ENCODE results near the gene MAP4K4.

Gene MAP4K4

GRCh38 chr2:101794141-101794540 lies 96.6 kb downstream of the MAP4K4 start:
- Histone ChIP-seq H3K36me3 (replicated peaks) (peaks cover 5% of the 10 kb centered on the region), H3K4me3 (ENCODE audit: low read depth, low read length) (no peak overlapping the region), H3K27me3 (replicated peaks) (no peaks in the 10 kb centered on the region), H3K27ac (no peak overlapping the region)
- DNase-seq, result no peak
- in situ Hi-C loops (cut with HindIII; ENCODE audit: low pct_ligation_motif_present, low sequenced_read_pairs), result no loop called here
- no peak for TF ChIP-seq CTCF (IDR thresholded peaks at IDR 0.05; ENCODE audit: low read depth, low read length, missing control alignments)

GRCh38 chr2:101795033-101795432 lies 97.5 kb downstream of the MAP4K4 start:
- H3K27me3 ChIP-seq (replicated peaks), result no peaks in the 10 kb centered on the region
- in situ Hi-C loops (cut with HindIII; ENCODE audit: low pct_ligation_motif_present, low sequenced_read_pairs), result no loop called here
- no peak for TF ChIP-seq CTCF (IDR thresholded peaks at IDR 0.05; ENCODE audit: low read depth, low read length, missing control alignments)
- no peak overlapping the region for H3K4me3 ChIP-seq (ENCODE audit: low read depth, low read length)
- H3K36me3 ChIP-seq (replicated peaks), result peaks cover 5% of the 10 kb centered on the region
- DNase-seq, result no peak
- H3K27ac ChIP-seq, result no peak overlapping the region

- Histone ChIP-seq H3K4me3 (ENCODE audit: low read depth, low read length) (no peak overlapping the region), H3K27ac (no peak overlapping the region), H3K27me3 (replicated peaks) (no peaks in the 10 kb centered on the region), H3K36me3 (replicated peaks) (no peaks in the 10 kb centered on the region)
- DNase-seq, result no peak
- TF ChIP-seq CTCF (IDR thresholded peaks at IDR 0.05; ENCODE audit: low read depth, low read length, missing control alignments), result no peak
- in situ Hi-C loops (cut with HindIII; ENCODE audit: low pct_ligation_motif_present, low sequenced_read_pairs), result no loop called here
These were observed 99.5 kb downstream of the MAP4K4 start for GRCh38 chr2:101796825-101797600.

GRCh38 chr2:101801496-101801895 lies 104.0 kb downstream of the MAP4K4 start:
- in situ Hi-C loops (cut with HindIII; ENCODE audit: low pct_ligation_motif_present, low sequenced_read_pairs), result no loop called here
- Histone ChIP-seq H3K4me3 (ENCODE audit: low read depth, low read length) (no peak overlapping the region), H3K36me3 (replicated peaks) (no peaks in the 10 kb centered on the region), H3K27ac (no peak overlapping the region), H3K27me3 (replicated peaks) (no peaks in the 10 kb centered on the region)
- TF ChIP-seq CTCF (IDR thresholded peaks at IDR 0.05; ENCODE audit: low read depth, low read length, missing control alignments), result no peak
- no peak for DNase-seq

- Histone ChIP-seq H3K36me3 (replicated peaks) (no peaks in the 10 kb centered on the region), H3K27ac (no peak overlapping the region), H3K27me3 (replicated peaks) (no peaks in the 10 kb centered on the region), H3K4me3 (ENCODE audit: low read depth, low read length) (no peak overlapping the region)
- in situ Hi-C loops (cut with HindIII; ENCODE audit: low pct_ligation_motif_present, low sequenced_read_pairs), result no loop called here
- DNase-seq, result no peak
- no peak for TF ChIP-seq CTCF (IDR thresholded peaks at IDR 0.05; ENCODE audit: low read depth, low read length, missing control alignments)
These were observed 104.8 kb downstream of the MAP4K4 start for GRCh38 chr2:101802329-101802728.

GRCh38 chr2:101803128-101803527 lies 105.6 kb downstream of the MAP4K4 start:
- DNase-seq, result peak; percentile 39
- no peak for TF ChIP-seq CTCF (IDR thresholded peaks at IDR 0.05; ENCODE audit: low read depth, low read length, missing control alignments)
- peak overlapping the region; percentile 28 for H3K27ac ChIP-seq
- no peaks in the 10 kb centered on the region for H3K27me3 ChIP-seq (replicated peaks)
- in situ Hi-C loops (cut with HindIII; ENCODE audit: low pct_ligation_motif_present, low sequenced_read_pairs), result no loop called here
- no peaks in the 10 kb centered on the region for H3K36me3 ChIP-seq (replicated peaks)
- H3K4me3 ChIP-seq (ENCODE audit: low read depth, low read length), result no peak overlapping the region

All from brain microvascular endothelial cell (primary cell).